ENCODE results near the gene C2orf72.

- TF ChIP-seq, protein P1, sequence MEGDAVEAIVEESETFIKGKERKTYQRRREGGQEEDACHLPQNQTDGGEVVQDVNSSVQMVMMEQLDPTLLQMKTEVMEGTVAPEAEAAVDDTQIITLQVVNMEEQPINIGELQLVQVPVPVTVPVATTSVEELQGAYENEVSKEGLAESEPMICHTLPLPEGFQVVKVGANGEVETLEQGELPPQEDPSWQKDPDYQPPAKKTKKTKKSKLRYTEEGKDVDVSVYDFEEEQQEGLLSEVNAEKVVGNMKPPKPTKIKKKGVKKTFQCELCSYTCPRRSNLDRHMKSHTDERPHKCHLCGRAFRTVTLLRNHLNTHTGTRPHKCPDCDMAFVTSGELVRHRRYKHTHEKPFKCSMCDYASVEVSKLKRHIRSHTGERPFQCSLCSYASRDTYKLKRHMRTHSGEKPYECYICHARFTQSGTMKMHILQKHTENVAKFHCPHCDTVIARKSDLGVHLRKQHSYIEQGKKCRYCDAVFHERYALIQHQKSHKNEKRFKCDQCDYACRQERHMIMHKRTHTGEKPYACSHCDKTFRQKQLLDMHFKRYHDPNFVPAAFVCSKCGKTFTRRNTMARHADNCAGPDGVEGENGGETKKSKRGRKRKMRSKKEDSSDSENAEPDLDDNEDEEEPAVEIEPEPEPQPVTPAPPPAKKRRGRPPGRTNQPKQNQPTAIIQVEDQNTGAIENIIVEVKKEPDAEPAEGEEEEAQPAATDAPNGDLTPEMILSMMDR (conservative IDR thresholded peaks at IDR 0.05; ENCODE audit: low read depth, low read length) = peak; percentile 35; the same call in 1 of the 2 replicates
- TF ChIP-seq EZH2 (IDR thresholded peaks at IDR 0.05; ENCODE audit: low read length, unreplicated experiment) (no peak), EZH2phosphoT487 (IDR thresholded peaks at IDR 0.05; ENCODE audit: borderline replicate concordance, low read length) (no peak)
Observed at GRCh38 chr2:231000211-231000904, 37.0 kb upstream of the C2orf72 start.
